C1 segment of cervical spinal cord (tissue), 14 donors: ENCODE data around the gene RNF114.
A peak's percentile ranks its signal among the peaks of the same experiment; 100 is the strongest.
"Not testable (repeated sequence)": the region's sequence is repeated elsewhere in the genome, so short reads cannot be mapped to it uniquely, and the experiment has no call there.

Experiments used
- DNase-seq, 14 donors: peaks; one replicate each; lab custom pipeline; 2025; lab: John Stamatoyannopoulos, UW

RNF114 gene

GRCh38 chr20:49964964-49965780, 29.0 kb downstream of the RNF114 start:
- DNase-seq = no peak

- no peak for DNase-seq
Observed at GRCh38 chr20:49965781-49966305, 29.6 kb downstream of the RNF114 start.

GRCh38 chr20:49966861-49967260, 30.7 kb downstream of the RNF114 start:
- DNase-seq = no peak

- no peak for DNase-seq
Observed at GRCh38 chr20:49969234-49969633, 33.0 kb downstream of the RNF114 start.

GRCh38 chr20:49969946-49970345, 33.7 kb downstream of the RNF114 start:
- no peak for DNase-seq

GRCh38 chr20:49970498-49970897, 34.3 kb downstream of the RNF114 start:
- DNase-seq = no peak

- no peak for DNase-seq
Observed at GRCh38 chr20:49973981-49974380, 37.8 kb downstream of the RNF114 start.

- no peak for DNase-seq
Observed at GRCh38 chr20:49976542-49976941, 40.3 kb downstream of the RNF114 start.

GRCh38 chr20:49977740-49978139, 41.5 kb downstream of the RNF114 start:
- not testable (repeated sequence) for DNase-seq

- no peak for DNase-seq
Observed at GRCh38 chr20:49978685-49979029, 42.5 kb downstream of the RNF114 start.

GRCh38 chr20:49979030-49979832, 43.0 kb downstream of the RNF114 start:
- DNase-seq = peak in 11 of 14 donors; percentile 14 to 83 (median 27)

GRCh38 chr20:49980140-49981008, 44.2 kb downstream of the RNF114 start:
- DNase-seq = no peak

- DNase-seq = no peak
Observed at GRCh38 chr20:49981218-49982071, 45.2 kb downstream of the RNF114 start.

GRCh38 chr20:49982072-49982345, 45.8 kb downstream of the RNF114 start:
- peak in 1 of 14 donors; percentile 20 for DNase-seq

GRCh38 chr20:49982346-49983122, 46.3 kb downstream of the RNF114 start, which contains the start of gene SNAI1:
SNAI1 (plus strand) TSS chr20:49982980; CDS start chr20:49983060, 80 bp downstream.
- peak in 12 of 14 donors; percentile 39 to 85 (median 62) for DNase-seq

- no peak for DNase-seq
Observed at GRCh38 chr20:49983123-49983847, 47.1 kb downstream of the RNF114 start.

- DNase-seq = peak in 2 of 14 donors; percentile 13 to 33
Observed at GRCh38 chr20:49983848-49984408, 47.7 kb downstream of the RNF114 start.

- no peak for DNase-seq
Observed at GRCh38 chr20:49984426-49985153, 48.4 kb downstream of the RNF114 start.
